ENCODE measurements around the gene ACKR4. TPM values are rescaled to one million over a fixed set of nuclear protein-coding genes. Genes with fewer than 3 reads are reported as not detected.

Gene ACKR4
- total RNA-seq = 5.2 TPM
- long read RNA-seq, partial matches to known transcripts = 0 of 2 reads
- long read RNA-seq, other reads (novel, unspliced or antisense) = 0 of 2 reads

DNA sequence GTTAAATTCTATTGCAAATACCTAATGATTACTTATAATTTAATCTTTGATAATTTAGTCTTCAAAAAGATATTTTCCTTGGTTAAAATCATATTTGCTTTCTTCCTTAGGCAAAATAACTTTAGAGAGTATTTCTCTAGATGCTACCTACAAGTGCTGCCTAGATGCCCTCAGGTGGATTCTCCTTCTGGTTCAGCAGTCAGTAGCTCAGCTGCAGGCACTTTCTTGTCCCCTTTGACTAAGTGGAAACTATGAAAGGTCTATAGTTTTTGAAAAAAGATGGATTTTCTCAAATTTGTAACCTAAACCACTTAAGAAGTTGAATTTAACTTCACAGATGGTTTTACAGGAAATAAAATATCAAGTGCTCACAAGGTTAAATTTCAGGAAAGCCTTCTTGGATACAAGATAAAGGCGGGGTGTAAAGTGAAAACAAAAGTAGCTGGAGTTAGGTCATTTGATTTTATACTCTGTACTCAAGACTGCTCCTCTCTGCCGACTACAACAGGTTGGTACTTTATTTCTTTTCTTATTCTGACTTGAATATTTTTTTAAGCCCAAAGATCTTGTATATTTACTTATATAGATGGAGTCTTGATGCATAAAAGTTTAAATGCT, at the start of gene ACKR4:
Gene ACKR4 (plus strand): TSS at position 455 of the 618 bp plus-strand sequence. CDS start 3,128 bp downstream, outside the sequence.
- DNase-seq = no peak
- Histone ChIP-seq H3K4me1 (peaks cover 6% of the 10 kb centered on the region), H3K36me3 (peaks cover 15% of the 10 kb centered on the region), H3K27me3 (ENCODE audit: low read depth) (no peaks in the 10 kb centered on the region), H3K27ac (replicated peaks) (peak within 1 kb of the TSS; percentile 44), H3K4me3 (peak within 1 kb of the TSS; percentile 51), H3K9me3 (replicated peaks) (no peaks in the 10 kb centered on the region)
- TF ChIP-seq, protein P1, sequence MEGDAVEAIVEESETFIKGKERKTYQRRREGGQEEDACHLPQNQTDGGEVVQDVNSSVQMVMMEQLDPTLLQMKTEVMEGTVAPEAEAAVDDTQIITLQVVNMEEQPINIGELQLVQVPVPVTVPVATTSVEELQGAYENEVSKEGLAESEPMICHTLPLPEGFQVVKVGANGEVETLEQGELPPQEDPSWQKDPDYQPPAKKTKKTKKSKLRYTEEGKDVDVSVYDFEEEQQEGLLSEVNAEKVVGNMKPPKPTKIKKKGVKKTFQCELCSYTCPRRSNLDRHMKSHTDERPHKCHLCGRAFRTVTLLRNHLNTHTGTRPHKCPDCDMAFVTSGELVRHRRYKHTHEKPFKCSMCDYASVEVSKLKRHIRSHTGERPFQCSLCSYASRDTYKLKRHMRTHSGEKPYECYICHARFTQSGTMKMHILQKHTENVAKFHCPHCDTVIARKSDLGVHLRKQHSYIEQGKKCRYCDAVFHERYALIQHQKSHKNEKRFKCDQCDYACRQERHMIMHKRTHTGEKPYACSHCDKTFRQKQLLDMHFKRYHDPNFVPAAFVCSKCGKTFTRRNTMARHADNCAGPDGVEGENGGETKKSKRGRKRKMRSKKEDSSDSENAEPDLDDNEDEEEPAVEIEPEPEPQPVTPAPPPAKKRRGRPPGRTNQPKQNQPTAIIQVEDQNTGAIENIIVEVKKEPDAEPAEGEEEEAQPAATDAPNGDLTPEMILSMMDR (IDR thresholded peaks at IDR 0.05; ENCODE audit: borderline replicate concordance) = no peak
- intact Hi-C loops (cut with micrococcal nuclease) = no loop called here

DNA sequence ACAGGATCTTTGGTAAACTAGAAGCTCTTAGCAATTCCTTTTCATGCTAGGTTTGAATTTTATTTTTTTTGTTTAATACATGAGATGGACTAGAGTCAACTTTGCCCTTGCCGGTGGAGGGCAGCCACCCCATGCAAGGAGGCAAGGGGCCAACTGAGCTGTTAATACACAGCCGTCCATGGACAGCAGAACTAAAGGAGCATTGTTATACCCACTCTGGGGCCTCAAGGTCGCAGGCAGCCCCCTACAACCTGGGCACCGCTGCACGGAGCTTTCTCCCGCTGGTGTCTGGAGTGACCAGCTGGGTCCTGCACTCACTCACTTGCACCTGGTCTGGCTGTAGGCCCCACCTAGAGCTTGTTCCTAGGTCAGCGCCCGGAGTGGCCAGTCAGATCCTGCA, 47.9 kb upstream of the ACKR4 start:
- Histone ChIP-seq H3K4me3 (no peak overlapping the region), H3K27ac (replicated peaks) (no peak overlapping the region), H3K36me3 (no peaks in the 10 kb centered on the region), H3K4me1 (peaks cover 27% of the 10 kb centered on the region), H3K27me3 (ENCODE audit: low read depth) (no peaks in the 10 kb centered on the region), H3K9me3 (replicated peaks) (no peaks in the 10 kb centered on the region)
- TF ChIP-seq, protein P1 (IDR thresholded peaks at IDR 0.05; ENCODE audit: borderline replicate concordance) = no peak
- DNase-seq = no peak
- intact Hi-C loops (cut with micrococcal nuclease) = no loop called here

DNA sequence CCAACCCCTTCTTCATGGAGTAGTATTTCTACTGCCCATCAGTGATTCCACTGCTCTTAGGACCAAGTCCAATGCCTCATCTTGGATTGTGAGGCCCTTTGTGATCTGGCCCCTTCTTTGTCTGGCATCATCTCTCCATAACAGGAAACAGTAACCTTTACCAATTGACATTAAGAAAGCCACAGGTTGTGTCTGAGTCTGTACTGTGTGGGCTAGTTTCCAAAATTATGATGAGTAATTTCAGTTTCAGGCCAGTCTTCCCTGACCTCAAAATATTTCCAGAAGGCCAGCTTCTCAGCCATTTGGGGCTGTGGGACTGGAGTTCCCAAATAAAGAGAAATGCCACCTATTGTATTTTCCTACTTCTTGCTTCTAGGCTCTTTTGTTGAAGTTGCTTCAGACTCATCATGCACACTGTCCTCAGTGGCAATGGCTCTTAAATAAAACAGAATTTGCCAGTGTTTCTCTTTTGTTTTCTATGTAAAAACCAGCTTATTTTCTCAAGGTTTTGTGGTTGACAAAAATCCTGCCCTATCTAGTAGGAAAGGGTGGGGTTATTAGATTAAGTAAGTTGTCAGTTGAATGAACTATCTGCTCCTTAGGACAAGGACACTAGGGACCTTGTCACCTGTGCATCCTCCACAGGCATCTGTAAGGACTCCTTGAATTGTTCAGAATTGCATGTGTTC, 47.0 kb upstream of the ACKR4 start:
- Histone ChIP-seq H3K36me3 (no peaks in the 10 kb centered on the region), H3K9me3 (replicated peaks) (no peaks in the 10 kb centered on the region), H3K4me3 (no peak overlapping the region), H3K4me1 (peaks cover 34% of the 10 kb centered on the region), H3K27ac (replicated peaks) (peak overlapping the region; percentile 57), H3K27me3 (ENCODE audit: low read depth) (no peaks in the 10 kb centered on the region)
- TF ChIP-seq, protein P1 (IDR thresholded peaks at IDR 0.05; ENCODE audit: borderline replicate concordance) = no peak
- DNase-seq = no peak
- intact Hi-C loops (cut with micrococcal nuclease) = no loop called here

DNA sequence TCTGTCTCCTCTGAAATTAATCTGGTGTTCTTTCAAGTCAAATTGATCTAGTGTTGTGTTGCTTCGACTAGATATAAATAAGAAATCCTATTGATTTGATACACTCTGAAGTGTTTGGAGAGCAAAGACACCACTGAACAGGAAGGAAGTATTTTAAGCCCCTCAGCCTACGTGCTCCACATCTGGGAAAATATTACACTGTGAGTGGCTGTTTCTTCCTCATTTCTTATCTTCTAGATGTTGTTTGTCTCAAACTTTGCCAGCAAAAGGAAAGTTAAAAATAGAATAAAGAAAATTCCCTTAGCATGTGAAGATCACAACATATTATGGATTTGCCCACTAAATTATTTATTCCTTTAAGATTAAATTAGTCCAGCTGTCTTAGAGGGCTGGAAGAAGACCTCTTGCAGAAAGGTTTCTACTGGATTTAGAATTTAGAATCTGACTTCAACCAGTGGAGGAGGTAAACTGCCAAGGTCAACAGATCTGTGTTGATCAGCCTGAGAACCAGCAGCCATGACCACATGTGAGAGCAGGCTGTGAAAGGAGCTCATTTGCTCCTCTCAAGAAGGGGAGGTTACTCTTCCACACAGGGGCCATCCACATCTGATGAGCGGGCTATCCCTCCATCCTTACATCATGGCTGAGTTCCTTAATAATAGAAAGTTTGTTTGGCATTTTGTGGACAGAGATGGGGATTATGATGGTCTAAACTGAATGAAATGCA, 46.3 kb upstream of the ACKR4 start:
- no peak for DNase-seq
- intact Hi-C loops (cut with micrococcal nuclease) = no loop called here
- peaks cover 35% of the 10 kb centered on the region for H3K4me1 ChIP-seq

DNA sequence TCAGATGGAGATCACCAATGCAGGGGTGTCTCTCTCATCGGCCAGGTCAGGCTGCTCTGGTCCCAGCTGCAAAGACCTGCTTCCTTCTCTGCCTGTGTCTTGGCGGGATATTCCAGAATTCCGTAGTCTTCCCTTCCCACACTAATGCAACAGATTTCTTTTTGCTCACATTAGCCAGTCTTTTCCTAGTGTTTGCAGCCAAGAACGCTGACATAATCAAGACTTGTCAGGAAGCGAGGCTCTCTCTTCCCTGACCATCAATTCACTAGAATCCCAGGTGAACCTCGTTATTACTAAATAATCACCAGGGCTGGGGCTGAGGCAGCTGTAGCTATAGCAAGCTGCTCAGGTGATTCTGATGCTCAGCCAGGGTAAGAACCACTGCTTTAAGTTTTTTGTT, 43.2 kb upstream of the ACKR4 start:
- peaks cover 43% of the 10 kb centered on the region for H3K4me1 ChIP-seq
- TF ChIP-seq, protein P1 (IDR thresholded peaks at IDR 0.05; ENCODE audit: borderline replicate concordance) = no peak
- H3K27ac ChIP-seq (replicated peaks) = peak overlapping the region; percentile 66
- H3K36me3 ChIP-seq = peaks cover 6% of the 10 kb centered on the region
- no peak overlapping the region for H3K4me3 ChIP-seq
- intact Hi-C loops (cut with micrococcal nuclease) = no loop called here
- H3K9me3 ChIP-seq (replicated peaks) = no peaks in the 10 kb centered on the region
- no peak for DNase-seq
- H3K27me3 ChIP-seq (ENCODE audit: low read depth) = no peaks in the 10 kb centered on the region

More for the DNA sequence above, 46.3 kb upstream of the ACKR4 start:
- Histone ChIP-seq H3K9me3 (replicated peaks) (no peaks in the 10 kb centered on the region), H3K36me3 (no peaks in the 10 kb centered on the region), H3K27ac (replicated peaks) (peak overlapping the region; percentile 57), H3K27me3 (ENCODE audit: low read depth) (no peaks in the 10 kb centered on the region), H3K4me3 (no peak overlapping the region)
- TF ChIP-seq, protein P1 (IDR thresholded peaks at IDR 0.05; ENCODE audit: borderline replicate concordance) = no peak

Data from left ventricle myocardium inferior (tissue), 1 donor.